ENCODE measurements around the gene SGMS1.
"Not testable (repeated sequence)": the region's sequence is repeated elsewhere in the genome, so short reads cannot be mapped to it uniquely, and the experiment has no call there.

The SGMS1 gene

GRCh38 chr10:50508315-50509051 lies 115.3 kb downstream of the SGMS1 start:
- no peak for DNase-seq (ENCODE audit: low spot score)

GRCh38 chr10:50506861-50507573 lies 116.7 kb downstream of the SGMS1 start:
- no peak for DNase-seq (ENCODE audit: low spot score)

- DNase-seq (ENCODE audit: low spot score): no peak
Observed at GRCh38 chr10:50504389-50504788, 119.4 kb downstream of the SGMS1 start.

- no peak for DNase-seq (ENCODE audit: low spot score)
Observed at GRCh38 chr10:50503661-50504320, 120.0 kb downstream of the SGMS1 start.

- DNase-seq (ENCODE audit: low spot score): not testable (repeated sequence)
Observed at GRCh38 chr10:50503156-50503555, 120.6 kb downstream of the SGMS1 start.

- DNase-seq (ENCODE audit: low spot score): no peak
Observed at GRCh38 chr10:50501924-50502452, 121.8 kb downstream of the SGMS1 start.

- DNase-seq (ENCODE audit: low spot score): no peak
Observed at GRCh38 chr10:50501478-50501877, 122.3 kb downstream of the SGMS1 start.

GRCh38 chr10:50498465-50498864 lies 125.3 kb downstream of the SGMS1 start:
- DNase-seq (ENCODE audit: low spot score): no peak

- DNase-seq (ENCODE audit: low spot score): peak; percentile 44
Observed at GRCh38 chr10:50497758-50498157, 126.0 kb downstream of the SGMS1 start.

- no peak for DNase-seq (ENCODE audit: low spot score)
Observed at GRCh38 chr10:50496228-50496627, 127.5 kb downstream of the SGMS1 start.

GRCh38 chr10:50490241-50490640 lies 133.5 kb downstream of the SGMS1 start:
- DNase-seq (ENCODE audit: low spot score): no peak

GRCh38 chr10:50484550-50484949 lies 139.2 kb downstream of the SGMS1 start:
- not testable (repeated sequence) for DNase-seq (ENCODE audit: low spot score)

GRCh38 chr10:50480054-50481007 lies 143.4 kb downstream of the SGMS1 start:
- no peak for DNase-seq (ENCODE audit: low spot score)

GRCh38 chr10:50477287-50478203 lies 146.2 kb downstream of the SGMS1 start:
- DNase-seq (ENCODE audit: low spot score): no peak

- no peak for DNase-seq (ENCODE audit: low spot score)
Observed at GRCh38 chr10:50473756-50474155, 150.0 kb downstream of the SGMS1 start.

- DNase-seq (ENCODE audit: low spot score): no peak
Observed at GRCh38 chr10:50472914-50473313, 150.8 kb downstream of the SGMS1 start.

- DNase-seq (ENCODE audit: low spot score): no peak
Observed at GRCh38 chr10:50471583-50471975, 152.2 kb downstream of the SGMS1 start.

- no peak for DNase-seq (ENCODE audit: low spot score)
Observed at GRCh38 chr10:50470798-50471582, 152.8 kb downstream of the SGMS1 start.

- DNase-seq (ENCODE audit: low spot score): no peak
Observed at GRCh38 chr10:50470345-50470744, 153.4 kb downstream of the SGMS1 start.

- DNase-seq (ENCODE audit: low spot score): no peak
Observed at GRCh38 chr10:50469778-50470193, 154.0 kb downstream of the SGMS1 start.
